GM21737 (cell line): ENCODE data around the gene TRPC5OS.

Source experiments
- ATAC-seq: cut with Tn5 transposase; IDR thresholded peaks from one replicate; pipeline ENCODE4 v1.9.1; 2021; ENCODE audit warnings: mild to moderate bottlenecking, moderate library complexity; ENCODE audit not compliant: unreplicated experiment

Gene TRPC5OS

DNA sequence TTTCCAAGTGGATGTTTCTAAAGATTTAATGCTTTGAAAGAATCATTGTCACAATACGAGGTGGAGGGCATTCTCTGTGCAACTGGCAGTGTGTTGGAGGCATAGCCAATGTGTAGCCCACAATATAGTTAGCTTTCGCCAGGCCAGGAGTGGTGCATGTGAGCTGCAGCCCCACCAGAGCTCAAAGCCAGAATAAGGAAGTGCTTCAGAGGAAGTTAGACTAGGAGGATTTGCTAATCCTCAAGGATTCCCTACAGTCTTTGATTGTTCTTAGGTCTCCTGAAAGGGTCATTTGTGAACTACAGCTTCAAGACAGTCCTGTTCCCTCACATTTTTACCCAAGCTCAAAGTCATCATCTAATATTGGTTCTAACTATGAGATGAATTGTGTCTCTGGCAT is 16.4 kb downstream of the TRPC5OS start:
- ATAC-seq: no peak

- no peak for ATAC-seq
Measured at GRCh38 chrX:111896148-111896547, 20.2 kb downstream of the TRPC5OS start.

DNA sequence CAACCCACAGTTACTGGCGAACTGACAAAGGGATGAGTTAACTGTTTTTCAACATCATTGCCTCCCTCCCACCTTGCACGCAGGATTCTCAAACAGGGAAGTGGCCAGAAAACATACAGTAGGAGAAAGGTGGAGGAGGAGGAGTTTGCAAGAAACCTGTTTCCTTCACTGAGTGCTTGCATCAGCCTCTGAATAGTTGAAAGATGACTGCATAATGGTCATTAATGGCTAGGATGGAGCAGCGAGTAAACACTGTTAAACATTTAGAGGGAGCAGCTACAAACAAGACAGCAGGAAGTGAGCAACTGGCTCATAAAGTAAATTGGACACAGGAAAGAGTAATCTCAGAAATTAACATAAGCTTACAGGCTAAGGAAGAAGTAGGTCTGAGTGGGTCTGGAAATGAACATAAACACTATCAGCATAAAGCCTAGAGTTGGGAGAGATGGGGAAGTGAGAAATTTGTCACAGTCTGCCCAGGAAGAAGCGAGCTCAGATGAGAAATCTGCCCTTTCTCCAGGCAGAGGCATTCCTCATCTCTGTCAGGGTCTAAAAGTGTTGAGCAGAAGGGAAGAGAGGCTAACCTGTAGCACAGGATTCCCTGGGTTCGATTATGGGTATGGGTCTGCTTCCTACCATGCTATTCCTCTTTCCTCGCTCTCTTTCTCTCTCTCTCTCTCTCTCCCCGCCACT is 38.6 kb downstream of the TRPC5OS start:
- no peak for ATAC-seq

DNA sequence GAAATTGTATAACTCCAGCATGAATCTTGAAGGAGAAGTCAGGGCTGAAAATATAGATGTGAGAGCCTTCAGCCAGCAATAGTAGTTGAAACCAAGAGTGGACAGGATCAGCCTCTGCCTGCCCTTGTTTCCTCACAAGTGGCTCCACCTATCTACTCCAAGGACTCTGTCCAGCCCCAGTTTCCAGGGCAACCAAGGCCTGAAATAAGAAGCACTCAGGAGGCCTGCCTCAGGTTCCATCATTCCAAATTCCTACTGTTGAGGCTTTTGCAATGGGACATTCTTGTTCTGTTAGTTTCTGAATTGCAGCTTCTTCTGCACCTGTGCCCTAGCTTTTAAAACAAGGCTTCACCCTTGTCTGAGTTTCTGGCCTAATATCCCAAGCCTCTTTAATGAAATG is 41.6 kb downstream of the TRPC5OS start:
- ATAC-seq: no peak

GRCh38 chrX:111928456-111928855 is 52.5 kb downstream of the TRPC5OS start:
- no peak for ATAC-seq
